Activated T-cell treated with anti-CD3 and anti-CD28 coated beads, Interleukin-2, amount 50 U/mL, for 72 hours (primary cell): ENCODE data around the gene F12. TPM values are rescaled to one million over a fixed set of nuclear protein-coding genes. Genes with fewer than 3 reads are reported as not detected.
"Not testable (repeated sequence)": the region's sequence is repeated elsewhere in the genome, so short reads cannot be mapped to it uniquely, and the experiment has no call there.

Source experiments
- ATAC-seq, 2 donors: fragments of 150-1000 bp; cut with Tn5 transposase; replicated peaks in 1 of 2; 2 replicates each; pipeline ENCODE4 v1.10.0; 2021; ENCODE audit warnings: moderate library complexity in 2 of 2, mild to moderate bottlenecking in 1 of 2
- DNase-seq, 2 donors: peaks; one replicate each; pipeline ENCODE4 v3.0.0; 2021 to 2022; ENCODE audit warnings: mixed read lengths in 1 of 2
- H3K27ac Mint-ChIP-seq: one replicate; pipeline ENCODE4 v1.8.0; 2022; ENCODE audit warnings: mild to moderate bottlenecking, moderate library complexity, mixed read lengths
- H3K27me3 Mint-ChIP-seq: one replicate; pipeline ENCODE4 v1.8.0; 2022; ENCODE audit warnings: low read depth, mixed read lengths
- H3K36me3 Mint-ChIP-seq, 2 donors: one replicate each; pipeline ENCODE4 v1.8.0; 2022; ENCODE audit warnings: mixed read lengths in 2 of 2, mild to moderate bottlenecking in 1 of 2; ENCODE audit not compliant: insufficient read depth in 2 of 2
- H3K4me1 Mint-ChIP-seq: one replicate; pipeline ENCODE4 v1.8.0; 2022; ENCODE audit warnings: low read depth, mixed read lengths
- H3K4me3 Mint-ChIP-seq, 2 donors: one replicate each; pipeline ENCODE4 v1.8.0; 2022; ENCODE audit warnings: mild to moderate bottlenecking in 2 of 2, mixed read lengths in 2 of 2, moderate library complexity in 2 of 2
- H3K9me3 Mint-ChIP-seq, 2 donors: one replicate each; pipeline ENCODE4 v1.8.0; 2022; ENCODE audit warnings: mixed read lengths in 2 of 2
- total RNA-seq, 2 donors: library from RNA; stranded (reverse); gene quantifications; one replicate each; pipeline ENCODE4 v1.2.3, GENCODE V29; 2022

Gene F12
- total RNA-seq, 2 donors from 2014 or later: 6.5 to 6.7 TPM

DNA sequence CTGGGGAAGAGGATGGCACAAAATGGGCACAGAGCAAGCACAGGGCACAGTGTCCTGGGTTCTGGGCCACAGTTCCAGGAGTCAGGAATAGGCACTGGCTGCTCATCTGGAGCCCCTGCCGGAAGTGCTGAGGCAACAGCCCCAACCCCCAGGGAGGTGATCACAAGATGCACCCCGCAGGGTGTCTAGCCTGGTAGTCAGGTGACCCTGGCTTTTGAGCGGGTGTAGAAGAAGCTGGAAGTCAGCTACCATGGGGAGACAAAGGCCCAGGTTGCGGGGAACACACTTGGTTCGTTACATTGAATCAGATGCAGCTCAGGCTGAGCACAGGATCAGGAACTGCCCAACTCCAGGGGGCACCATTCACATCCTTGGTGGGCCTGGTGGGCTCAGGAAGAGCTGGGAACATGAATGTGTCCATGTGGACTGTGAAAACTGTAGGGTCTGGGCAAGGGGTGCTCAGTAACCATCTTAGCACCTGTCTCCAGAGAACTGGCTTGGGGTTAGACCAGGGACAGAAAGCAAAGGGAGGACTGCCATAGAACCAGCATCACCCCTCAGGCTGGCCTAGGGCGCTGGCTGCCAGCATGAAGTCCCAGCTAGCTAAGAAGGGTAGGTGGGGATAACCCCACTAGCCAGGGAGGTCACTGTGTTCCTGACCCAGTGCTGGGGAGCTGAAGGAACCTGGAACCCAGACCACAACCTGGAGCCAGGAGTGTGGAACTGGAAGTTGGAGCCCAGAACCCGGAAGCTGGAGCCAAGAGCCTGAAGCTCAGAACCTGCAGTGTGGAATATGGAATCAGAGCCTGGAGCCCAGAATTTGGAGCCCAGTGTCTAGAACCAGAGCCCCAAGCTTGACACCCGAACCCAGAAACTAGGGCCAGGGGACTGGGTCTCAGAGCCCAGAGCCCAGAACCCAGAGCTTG, 31.2 kb downstream of the F12 start:
- Mint-ChIP-seq H3K36me3 (no peaks in the 10 kb centered on the region), H3K4me3 (no peak overlapping the region), H3K27ac (no peak overlapping the region), H3K4me1 (peaks cover 46% of the 10 kb centered on the region), H3K9me3 (no peaks in the 10 kb centered on the region), H3K27me3 (no peaks in the 10 kb centered on the region)
- DNase-seq: no peak
- no peak for ATAC-seq

DNA sequence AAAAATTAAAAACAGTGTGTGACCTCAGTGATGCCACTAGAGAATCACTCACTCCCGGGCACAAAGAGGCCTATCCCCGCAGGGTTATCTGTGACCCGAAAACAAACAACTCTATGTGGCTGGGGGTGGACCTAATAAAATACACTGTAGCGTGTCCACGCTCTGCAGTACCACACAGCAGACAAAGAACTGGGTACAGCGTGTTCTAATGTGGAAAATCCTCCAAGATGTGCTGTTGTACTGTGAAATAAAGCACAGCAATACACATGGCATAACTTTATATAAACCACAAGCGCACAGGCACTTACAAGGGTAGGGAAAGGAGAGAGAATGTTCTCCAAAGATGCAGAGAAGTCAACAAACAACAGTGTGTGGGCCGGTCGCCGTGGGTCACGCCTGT, 33.3 kb downstream of the F12 start:
- peaks cover 56% of the 10 kb centered on the region for H3K4me1 Mint-ChIP-seq
- no peak for ATAC-seq
- H3K36me3 Mint-ChIP-seq: no peaks in the 10 kb centered on the region
- H3K27me3 Mint-ChIP-seq: no peaks in the 10 kb centered on the region
- H3K9me3 Mint-ChIP-seq: no peaks in the 10 kb centered on the region
- no peak overlapping the region for H3K4me3 Mint-ChIP-seq
- peak overlapping the region; percentile 68 for H3K27ac Mint-ChIP-seq
- no peak for DNase-seq

DNA sequence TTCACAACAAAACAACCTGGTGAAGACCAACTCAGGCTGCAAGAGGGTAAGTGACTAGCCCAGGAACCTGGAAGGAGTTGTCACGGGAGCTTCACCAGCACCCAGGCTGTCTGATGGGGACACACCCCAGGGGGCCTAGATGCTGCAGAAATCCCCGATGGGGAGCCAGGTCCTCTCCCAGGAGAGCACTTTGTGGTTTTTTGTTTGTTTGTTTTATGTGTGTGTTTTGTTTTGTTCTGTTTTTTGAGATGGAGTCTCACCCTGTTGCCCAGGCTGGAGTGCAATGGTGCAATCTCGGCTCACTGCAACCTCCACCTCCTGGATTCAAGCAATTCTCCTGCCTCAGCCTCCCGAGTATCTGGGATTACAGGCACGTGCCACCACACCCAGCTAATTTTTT, 33.8 kb downstream of the F12 start:
- ATAC-seq, H3K27ac Mint-ChIP-seq, H3K36me3 Mint-ChIP-seq, H3K27me3 Mint-ChIP-seq, H3K4me3 Mint-ChIP-seq, H3K9me3 Mint-ChIP-seq, DNase-seq: not testable (repeated sequence)
- peaks cover 57% of the 10 kb centered on the region for H3K4me1 Mint-ChIP-seq

GRCh38 chr5:177374211-177374610, 35.2 kb downstream of the F12 start:
- H3K27me3 Mint-ChIP-seq: no peaks in the 10 kb centered on the region
- H3K36me3 Mint-ChIP-seq: peaks cover 0 to 1% of the 10 kb centered on the region in 2 donors
- H3K27ac Mint-ChIP-seq: no peak overlapping the region
- H3K4me1 Mint-ChIP-seq: peaks cover 48% of the 10 kb centered on the region
- no peak for DNase-seq
- H3K9me3 Mint-ChIP-seq: no peaks in the 10 kb centered on the region
- no peak for ATAC-seq
- peak overlapping the region in 1 of 2 donors; percentile 32 for H3K4me3 Mint-ChIP-seq

DNA sequence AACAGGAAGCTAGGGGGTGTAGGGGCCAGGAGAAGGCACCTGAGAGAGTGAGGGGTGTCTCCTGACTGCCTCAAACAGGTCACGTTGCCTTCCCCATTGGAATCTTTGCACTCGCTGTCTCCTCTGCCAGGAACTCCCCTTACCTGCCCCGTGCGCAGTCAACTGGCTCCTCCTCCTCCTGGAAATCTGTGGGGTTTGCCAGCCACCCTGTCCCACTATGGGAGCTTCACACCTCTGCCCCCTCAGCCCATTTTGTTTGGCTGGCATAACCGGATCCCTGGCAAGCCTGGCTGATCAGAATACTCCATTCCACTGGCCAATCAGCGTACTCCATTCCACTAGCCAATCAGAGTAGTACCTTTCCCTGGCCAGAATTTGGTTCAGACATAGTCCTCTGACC, 35.6 kb downstream of the F12 start:
- DNase-seq (no peak), ATAC-seq (no peak)
- peak overlapping the region in 1 of 2 donors; percentile 32 for H3K4me3 Mint-ChIP-seq
- H3K27me3 Mint-ChIP-seq: no peaks in the 10 kb centered on the region
- no peaks in the 10 kb centered on the region for H3K9me3 Mint-ChIP-seq
- peaks cover under 1 to 2% of the 10 kb centered on the region in 2 donors for H3K36me3 Mint-ChIP-seq
- H3K4me1 Mint-ChIP-seq: peaks cover 48% of the 10 kb centered on the region
- H3K27ac Mint-ChIP-seq: no peak overlapping the region

DNA sequence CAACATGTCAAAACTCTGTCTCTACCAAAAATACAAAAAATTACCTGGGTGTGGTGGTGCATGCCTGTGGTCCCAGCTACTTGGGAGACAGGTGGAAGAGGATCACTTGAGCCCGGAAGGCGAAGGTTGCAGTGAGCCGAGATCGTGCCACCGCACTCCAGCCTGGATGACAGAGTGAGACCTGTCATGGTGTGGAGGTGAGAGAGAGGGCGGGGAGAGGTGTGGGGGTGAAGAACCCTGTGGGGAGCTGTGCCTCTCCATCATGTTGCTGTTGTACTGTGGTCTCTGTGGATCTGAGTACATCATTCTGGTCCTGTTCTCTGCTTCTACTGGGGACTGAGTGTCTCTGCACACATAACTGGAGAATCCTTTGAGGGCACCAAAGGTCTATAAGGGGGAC, 36.5 kb downstream of the F12 start:
- ATAC-seq (peak; percentile 27 to 48), DNase-seq (no peak)
- Mint-ChIP-seq H3K27ac (peak overlapping the region; percentile 68), H3K27me3 (no peaks in the 10 kb centered on the region), H3K4me3 (peak overlapping the region; percentile 39 to 75), H3K4me1 (peaks cover 54% of the 10 kb centered on the region), H3K36me3 (peaks cover 4 to 6% of the 10 kb centered on the region in 2 donors), H3K9me3 (no peaks in the 10 kb centered on the region)

DNA sequence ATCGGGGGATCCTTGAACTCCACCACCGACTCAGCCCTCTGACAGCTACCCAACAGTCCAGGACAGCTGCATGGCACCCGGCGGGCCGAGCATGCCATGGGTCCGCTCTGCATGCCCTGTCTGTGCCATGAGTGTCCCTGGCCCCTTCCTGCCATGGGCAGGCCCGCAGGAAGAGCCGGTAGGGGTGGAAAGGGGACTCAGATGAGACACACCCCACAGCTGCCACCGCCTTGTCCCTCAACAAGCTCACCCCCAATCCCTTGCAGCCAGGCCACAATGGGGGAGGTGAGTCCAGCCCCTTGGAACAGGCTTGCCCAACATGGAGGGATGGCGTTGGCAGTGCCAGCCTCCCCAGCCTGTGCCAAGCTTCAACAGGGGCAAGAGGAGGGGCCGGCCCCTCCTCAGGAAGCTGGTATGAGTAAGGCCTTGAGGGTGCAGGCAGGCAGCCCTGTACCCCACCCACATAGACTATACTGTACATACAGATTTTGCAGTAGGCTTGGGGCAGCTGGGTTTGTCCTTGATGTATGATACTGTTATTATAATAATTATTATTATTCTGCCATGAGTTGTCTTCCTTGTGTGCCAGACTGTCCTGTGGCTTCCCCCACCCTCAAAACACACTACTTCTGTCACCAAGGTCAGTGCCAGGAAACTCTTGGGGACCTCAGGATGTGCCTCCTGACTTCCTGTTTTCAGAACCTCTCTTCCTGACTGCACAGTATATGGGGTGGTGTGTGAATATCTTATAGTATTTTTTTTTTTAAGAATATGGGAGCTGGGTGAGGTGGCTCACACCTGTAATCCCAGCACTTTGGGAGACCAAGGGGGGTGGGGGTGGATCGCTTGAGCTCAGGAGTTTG, 37.1 kb downstream of the F12 start:
- Mint-ChIP-seq H3K27me3 (no peaks in the 10 kb centered on the region), H3K4me3 (peak overlapping the region; percentile 39 to 75), H3K36me3 (peaks cover 4 to 6% of the 10 kb centered on the region in 2 donors), H3K4me1 (peaks cover 54% of the 10 kb centered on the region), H3K9me3 (no peaks in the 10 kb centered on the region), H3K27ac (peak overlapping the region; percentile 68)
- DNase-seq (peak; percentile 31 to 40), ATAC-seq (peak; percentile 64 to 80)

DNA sequence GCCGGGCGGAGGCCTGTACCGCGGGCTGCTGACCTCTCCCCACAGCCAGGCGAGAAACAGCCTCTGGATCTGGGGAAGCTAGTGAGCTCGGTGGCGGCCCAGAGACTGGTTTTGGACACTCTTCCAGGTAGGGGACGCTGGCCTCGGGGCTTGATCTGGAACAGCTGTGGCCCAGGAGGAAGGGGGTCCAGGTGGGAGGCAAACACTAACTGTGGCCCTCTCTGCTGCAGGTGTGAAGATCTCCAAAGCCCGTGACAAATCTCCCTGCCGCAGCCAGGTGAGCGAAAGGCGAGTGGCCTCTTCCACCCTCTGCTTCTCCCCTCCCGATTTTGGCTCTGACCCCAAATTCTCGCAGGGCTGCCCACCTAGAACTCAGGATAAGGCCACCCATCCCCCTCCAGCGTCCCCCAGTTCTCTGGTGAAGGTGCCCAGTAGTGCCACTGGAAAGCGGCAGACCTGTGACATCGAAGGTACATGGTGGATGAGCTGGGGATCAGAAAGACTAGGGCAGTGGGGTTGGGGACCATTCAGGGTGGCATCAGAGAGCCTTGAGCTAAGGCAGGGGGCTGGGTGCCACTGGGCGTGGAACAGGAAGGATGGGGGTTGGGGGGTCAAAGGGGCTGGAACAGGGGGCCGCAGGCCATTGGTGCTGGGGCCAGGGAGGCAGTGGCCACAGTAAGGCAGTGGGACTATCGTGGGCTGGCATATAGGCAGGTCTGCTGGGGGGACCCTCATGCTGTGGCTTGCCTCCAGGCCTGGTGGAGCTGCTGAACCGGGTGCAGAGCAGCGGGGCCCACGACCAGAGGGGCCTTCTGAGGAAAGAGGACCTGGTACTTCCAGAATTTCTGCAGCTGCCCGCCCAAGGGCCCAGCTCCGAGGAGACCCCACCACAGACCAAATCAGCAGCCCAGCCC, 38.0 kb downstream of the F12 start:
- DNase-seq (no peak), ATAC-seq (no peak)
- Mint-ChIP-seq H3K27me3 (no peaks in the 10 kb centered on the region), H3K27ac (no peak overlapping the region), H3K4me1 (peaks cover 60% of the 10 kb centered on the region), H3K9me3 (no peaks in the 10 kb centered on the region), H3K4me3 (peak overlapping the region; percentile 39 to 75), H3K36me3 (peaks cover 6 to 7% of the 10 kb centered on the region in 2 donors)

DNA sequence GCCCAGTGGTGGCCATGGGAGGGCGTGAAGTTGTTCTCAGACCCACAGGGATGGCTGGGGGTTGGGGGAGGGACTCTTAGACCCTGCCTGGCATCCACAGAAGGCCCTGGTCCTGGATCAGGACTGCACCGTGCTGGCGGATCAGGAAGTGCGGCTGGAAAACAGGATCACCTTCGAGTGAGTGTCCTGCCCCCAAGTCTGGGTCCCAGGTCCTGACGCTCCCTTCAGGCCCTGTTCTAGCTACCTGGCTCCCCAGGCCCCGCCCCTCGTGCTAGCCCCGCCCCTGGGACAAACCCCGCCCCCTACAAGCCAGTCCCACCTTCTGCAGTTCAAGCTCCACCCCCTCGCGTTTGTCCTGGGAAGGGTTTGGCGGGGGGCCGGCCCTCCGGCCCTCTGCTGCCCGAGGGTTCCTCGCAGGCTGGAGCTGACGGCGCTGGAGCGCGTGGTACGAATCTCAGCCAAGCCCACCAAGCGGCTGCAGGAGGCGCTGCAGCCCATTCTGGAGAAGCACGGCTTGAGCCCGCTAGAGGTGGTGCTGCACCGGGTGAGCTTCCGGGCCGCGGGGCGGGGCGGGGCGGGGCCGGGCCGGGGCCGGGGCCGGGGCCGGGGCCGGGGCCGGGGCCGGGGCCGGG, 38.8 kb downstream of the F12 start:
- peaks cover 7 to 8% of the 10 kb centered on the region in 2 donors for H3K36me3 Mint-ChIP-seq
- peaks cover 67% of the 10 kb centered on the region for H3K4me1 Mint-ChIP-seq
- no peaks in the 10 kb centered on the region for H3K27me3 Mint-ChIP-seq
- H3K9me3 Mint-ChIP-seq: no peaks in the 10 kb centered on the region
- peak overlapping the region; percentile 53 to 81 for H3K4me3 Mint-ChIP-seq
- ATAC-seq: peak; percentile 68 to 87
- peak; percentile 60 to 82 for DNase-seq
- H3K27ac Mint-ChIP-seq: no peak overlapping the region

DNA sequence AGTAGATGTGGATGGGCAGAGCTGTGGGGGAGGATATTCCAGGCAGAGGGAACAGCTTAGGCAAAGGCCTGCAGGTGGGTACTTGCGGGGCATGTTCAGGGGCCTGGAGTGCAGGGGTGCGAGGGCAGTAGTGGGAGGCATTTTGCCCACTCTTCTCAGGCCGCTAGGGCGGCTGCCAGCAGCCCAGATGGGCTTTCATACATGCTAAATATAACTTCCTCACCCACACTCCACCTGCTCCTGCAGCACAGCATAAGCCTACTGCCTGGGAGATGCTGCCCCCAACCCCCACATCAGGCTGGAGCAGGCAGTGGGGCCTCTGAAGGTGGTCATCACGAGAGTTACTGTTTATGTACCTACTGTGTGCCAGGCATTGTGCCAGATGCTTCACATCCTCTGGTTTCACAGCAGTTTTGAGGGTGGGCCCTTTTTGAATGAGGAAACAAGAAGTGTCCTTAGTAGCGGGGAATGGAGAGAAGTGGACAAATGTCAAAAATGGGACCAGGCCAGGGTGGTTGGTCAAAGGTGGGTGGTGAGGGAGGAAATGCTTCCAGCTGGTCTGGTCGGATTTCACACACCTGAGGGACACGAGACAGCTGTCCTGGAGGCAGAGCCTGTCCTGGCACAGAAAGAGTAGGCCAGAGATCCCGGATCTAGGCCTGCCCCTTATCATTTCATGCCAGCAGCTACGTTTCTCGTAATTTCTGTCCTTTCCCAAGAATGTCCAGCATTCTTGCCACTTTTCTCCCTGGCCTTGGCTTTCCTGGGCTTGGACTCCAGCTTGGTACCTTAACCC, 39.5 kb downstream of the F12 start:
- peaks cover 71% of the 10 kb centered on the region for H3K4me1 Mint-ChIP-seq
- H3K9me3 Mint-ChIP-seq: no peaks in the 10 kb centered on the region
- ATAC-seq (no peak), DNase-seq (no peak)
- peaks cover 7 to 8% of the 10 kb centered on the region in 2 donors for H3K36me3 Mint-ChIP-seq
- H3K27me3 Mint-ChIP-seq: no peaks in the 10 kb centered on the region
- no peak overlapping the region for H3K27ac Mint-ChIP-seq
- no peak overlapping the region for H3K4me3 Mint-ChIP-seq

- peaks cover 7 to 8% of the 10 kb centered on the region in 2 donors for H3K36me3 Mint-ChIP-seq
- no peaks in the 10 kb centered on the region for H3K9me3 Mint-ChIP-seq
- ATAC-seq (no peak), DNase-seq (peak in 1 of 2 donors; percentile 40)
- H3K4me3 Mint-ChIP-seq: peak overlapping the region; percentile 4 to 38
- H3K27me3 Mint-ChIP-seq: no peaks in the 10 kb centered on the region
- peak overlapping the region; percentile 48 for H3K27ac Mint-ChIP-seq
- H3K4me1 Mint-ChIP-seq: peaks cover 73% of the 10 kb centered on the region
Observed at GRCh38 chr5:177368869-177369644, 40.3 kb downstream of the F12 start.
